K562 (cell line): Measurements from ENCODE around the gene KISS1R. TPM values are rescaled to one million over a fixed set of nuclear protein-coding genes. Genes with fewer than 3 reads are reported as not detected.

Source experiments
- BRCA1 ChIP-seq, 2 experiments: fragments of 450-650 bp in 1 of 2; sonication (generic) in 1 of 2; formaldehyde crosslinking in 1 of 2; IDR thresholded peaks; 2 replicates each; pipeline versions ENCODE4 v1.5.0 to v1.6.1; 2017 to 2020; ENCODE audit warnings: mild to moderate bottlenecking in 1 of 2, missing genetic modification reagents in 1 of 2
- CHD4 ChIP-seq: fragments of 200-600 bp; sonication (generic); IDR thresholded peaks from 3 replicates; pipeline ENCODE4 v1.6.1; 2012; ENCODE audit warnings: low read depth, mild to moderate bottlenecking, mixed read lengths, low read length, inconsistent platforms; ENCODE audit not compliant: insufficient read depth, insufficient replicate concordance, poor library complexity, severe bottlenecking
- MAFK ChIP-seq: IDR thresholded peaks from 2 replicates; pipeline ENCODE4 v1.6.1; 2011; ENCODE audit warnings: low read length, improper control_type of control experiment
- MYC ChIP-seq, 2 experiments: fragments of 250-450 bp in 1 of 2; sonication (Bioruptor Pico) in 1 of 2; IDR thresholded peaks; 2 replicates each; pipeline versions ENCODE4 v1.5.1 to v1.6.1; 2012 to 2021; ENCODE audit warnings: low read depth in 2 of 2, borderline replicate concordance in 1 of 2, improper control_type of control experiment in 1 of 2, low read length in 1 of 2, mild to moderate bottlenecking in 1 of 2, moderate library complexity in 1 of 2
- PKNOX1 ChIP-seq: fragments of 450-650 bp; IDR thresholded peaks from 2 replicates; pipeline ENCODE4 v1.6.1; 2016
- POLR2B ChIP-seq: fragments of 450-650 bp; IDR thresholded peaks from 2 replicates; pipeline ENCODE4 v1.6.1; 2018; ENCODE audit warnings: low read depth; ENCODE audit not compliant: partially characterized antibody
- PTBP1 ChIP-seq: fragments of 200-400 bp; formaldehyde crosslinking; IDR thresholded peaks from 2 replicates; pipeline ENCODE4 v1.6.1; 2017; ENCODE audit warnings: low read depth, low read length
- REST ChIP-seq, 2 experiments: fragments of 450-650 bp; formaldehyde crosslinking in 1 of 2; IDR thresholded peaks; 2 replicates each; pipeline versions ENCODE4 v1.4.0 to v1.6.1; 2014 to 2020; ENCODE audit warnings: mild to moderate bottlenecking in 2 of 2, borderline replicate concordance in 1 of 2, low read depth in 1 of 2
- TAL1 ChIP-seq: fragments of 450-650 bp; IDR thresholded peaks from 2 replicates; pipeline ENCODE4 v1.6.1; 2016; ENCODE audit warnings: mild to moderate bottlenecking
- ZBTB11 ChIP-seq, 3 experiments: fragments of 200-800 bp in 1 of 3; fragments of 250-450 bp in 1 of 3; fragments of 450-650 bp in 1 of 3; sonication (Bioruptor Pico) in 1 of 3; sonication (Bioruptor generic) in 1 of 3; formaldehyde crosslinking in 1 of 3; IDR thresholded peaks; 2 replicates each; pipeline versions ENCODE4 v1.6.1 to v1.8.0; 2016 to 2022; ENCODE audit warnings: mild to moderate bottlenecking in 2 of 3, missing genetic modification characterization in 2 of 3, missing compliant biosample characterization in 1 of 3, moderate library complexity in 1 of 3
- ZNF263 ChIP-seq: sonication (generic); formaldehyde crosslinking; IDR thresholded peaks from 2 replicates; pipeline ENCODE4 v1.8.0; 2022; ENCODE audit warnings: mild to moderate bottlenecking, missing genetic modification reagents, borderline replicate concordance
- ZNF431 ChIP-seq: sonication (generic); formaldehyde crosslinking; IDR thresholded peaks from 2 replicates; pipeline ENCODE4 v1.8.0; 2022; ENCODE audit warnings: mild to moderate bottlenecking, missing genetic modification reagents
- polyA plus RNA-seq, 8 experiments: library from polyadenylated mRNA; depleted of rRNA in 4 of 8; stranded (reverse) in 5 of 8; unstranded in 3 of 8; fragments of >200 nt; fragmentation: Nextera tagmentation in 2 of 8; fragmentation: Illumina TruSeq in 1 of 8; extraction: Ambion mirVana in 2 of 8; extraction: Trizol in 1 of 8; gene quantifications; 2 replicates each; pipeline versions ENCODE4 v1.2.1 to v1.2.3, GENCODE V29; 2011 to 2014; ENCODE audit warnings: inconsistent platforms in 1 of 8, missing spikeins in 1 of 8
- total RNA-seq, 7 experiments: library from RNA; depleted of rRNA in 6 of 7; stranded (reverse); fragments of >200 nt in 6 of 7; fragmentation: Illumina TruSeq in 2 of 7; extraction: Trizol in 2 of 7; gene quantifications; 2 replicates each; pipeline versions ENCODE4 v1.2.1 to v1.2.3, GENCODE V29; 2011 to 2021; ENCODE audit warnings: low replicate concordance in 1 of 7

The KISS1R gene
- total and polyA plus RNA-seq, 9 of the 15 experiments (the other 6 are each of a cell fraction or from before 2014, with no cell fraction given), result 0.37 to 39.4 (median 2.0) TPM

GRCh38 chr19:907183-907853, 9.8 kb upstream of the KISS1R start (continued):
- peak in 1 of 3 experiments; percentile 60; a peak in 1 of 6 replicates for TF ChIP-seq ZBTB11 (CRISPR knock-in tag; IDR thresholded peaks at IDR 0.05)
- peak; percentile 81 for TF ChIP-seq PKNOX1
- peak; percentile 96; the same call in 1 of the 2 replicates for TF ChIP-seq PTBP1
- TF ChIP-seq CHD4, result peak; percentile 72
- TF ChIP-seq REST (IDR thresholded peaks at IDR 0.05; ENCODE audit: borderline replicate concordance), result peak; percentile 72; the same call in 1 of the 2 replicates
- TF ChIP-seq REST (CRISPR knock-in tag; IDR thresholded peaks at IDR 0.05; ENCODE audit: low read depth), result peak; percentile 25; the same call in 1 of the 2 replicates
- peak; percentile 67; the same call in 1 of the 2 replicates for TF ChIP-seq MYC (IDR thresholded peaks at IDR 0.05; ENCODE audit: low read depth, low read length)
- no peak for TF ChIP-seq MYC (CRISPR knock-in tag; IDR thresholded peaks at IDR 0.05; ENCODE audit: borderline replicate concordance, low read depth)
- 0 out of 2 replicates have a peak, but pooled peaks have one; percentile 28 for TF ChIP-seq ZNF431
- peak; percentile 33 for TF ChIP-seq POLR2B
- TF ChIP-seq MAFK, result peak; percentile 1; the same call in 1 of the 2 replicates
- TF ChIP-seq ZNF263, result peak; percentile 92
- peak; percentile 94 for TF ChIP-seq TAL1
- no peak for TF ChIP-seq BRCA1 (IDR thresholded peaks at IDR 0.05)
- no peak for TF ChIP-seq BRCA1 (CRISPR knock-in tag; IDR thresholded peaks at IDR 0.05)
